Sigmoid colon (tissue), 3 donors: ENCODE data around the gene HS3ST6.
"Not testable (repeated sequence)": the region's sequence is repeated elsewhere in the genome, so short reads cannot be mapped to it uniquely, and the experiment has no call there.

Source experiments
- POLR2A ChIP-seq, 2 donors: fragments of 450-650 bp; IDR thresholded peaks; one replicate each; pipeline ENCODE4 v1.6.1; 2016; ENCODE audit warnings: antibody characterized with exemption in 2 of 2, mild to moderate bottlenecking in 2 of 2, moderate library complexity in 2 of 2
- TF ChIP-seq, protein P1 (sequence below), 4 experiments: fragments of 450-650 bp in 3 of 4; fragments of 200-600 bp in 1 of 4; IDR thresholded peaks; one replicate each; pipeline ENCODE4 v1.5.1; 2016 to 2019; ENCODE audit warnings: antibody characterized with exemption in 4 of 4, mild to moderate bottlenecking in 3 of 4, moderate library complexity in 2 of 4

- TF ChIP-seq, protein P1, sequence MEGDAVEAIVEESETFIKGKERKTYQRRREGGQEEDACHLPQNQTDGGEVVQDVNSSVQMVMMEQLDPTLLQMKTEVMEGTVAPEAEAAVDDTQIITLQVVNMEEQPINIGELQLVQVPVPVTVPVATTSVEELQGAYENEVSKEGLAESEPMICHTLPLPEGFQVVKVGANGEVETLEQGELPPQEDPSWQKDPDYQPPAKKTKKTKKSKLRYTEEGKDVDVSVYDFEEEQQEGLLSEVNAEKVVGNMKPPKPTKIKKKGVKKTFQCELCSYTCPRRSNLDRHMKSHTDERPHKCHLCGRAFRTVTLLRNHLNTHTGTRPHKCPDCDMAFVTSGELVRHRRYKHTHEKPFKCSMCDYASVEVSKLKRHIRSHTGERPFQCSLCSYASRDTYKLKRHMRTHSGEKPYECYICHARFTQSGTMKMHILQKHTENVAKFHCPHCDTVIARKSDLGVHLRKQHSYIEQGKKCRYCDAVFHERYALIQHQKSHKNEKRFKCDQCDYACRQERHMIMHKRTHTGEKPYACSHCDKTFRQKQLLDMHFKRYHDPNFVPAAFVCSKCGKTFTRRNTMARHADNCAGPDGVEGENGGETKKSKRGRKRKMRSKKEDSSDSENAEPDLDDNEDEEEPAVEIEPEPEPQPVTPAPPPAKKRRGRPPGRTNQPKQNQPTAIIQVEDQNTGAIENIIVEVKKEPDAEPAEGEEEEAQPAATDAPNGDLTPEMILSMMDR (IDR thresholded peaks at IDR 0.05), result not testable (repeated sequence)
- not testable (repeated sequence) for TF ChIP-seq POLR2A (IDR thresholded peaks at IDR 0.05)
These were observed 21.6 kb upstream of the HS3ST6 start for GRCh38 chr16:1939833-1940232.
